ENCODE data around the gene ARAF.
A peak's percentile ranks its signal among the peaks of the same experiment; 100 is the strongest.
"Not testable (repeated sequence)": the region's sequence is repeated elsewhere in the genome, so short reads cannot be mapped to it uniquely, and the experiment has no call there.

ARAF gene

GRCh38 chrX:47560934-47561658 lies at the start of gene ARAF:
TSS of gene ARAF (plus strand) at chrX:47561205. CDS start at chrX:47562968, 1,763 bp downstream.
- DNase-seq (ENCODE audit: low read depth) = peak; percentile 80

- not testable (repeated sequence) for DNase-seq (ENCODE audit: low read depth)
These were observed 48.6 kb upstream of the ARAF start for GRCh38 chrX:47512383-47512782.

GRCh38 chrX:47513034-47513965 lies 47.7 kb upstream of the ARAF start:
- DNase-seq (ENCODE audit: low read depth) = peak; percentile 0

GRCh38 chrX:47514533-47515235 lies 46.3 kb upstream of the ARAF start:
- DNase-seq (ENCODE audit: low read depth) = no peak

- no peak for DNase-seq (ENCODE audit: low read depth)
These were observed 44.9 kb upstream of the ARAF start for GRCh38 chrX:47515941-47516665.

- no peak for DNase-seq (ENCODE audit: low read depth)
These were observed 42.9 kb upstream of the ARAF start for GRCh38 chrX:47518144-47518543.

GRCh38 chrX:47523297-47523696 lies 37.7 kb upstream of the ARAF start:
- peak; percentile 59 for DNase-seq (ENCODE audit: low read depth)

- no peak for DNase-seq (ENCODE audit: low read depth)
These were observed 37.3 kb upstream of the ARAF start for GRCh38 chrX:47523713-47524166.

GRCh38 chrX:47529548-47529947 lies 31.5 kb upstream of the ARAF start:
- DNase-seq (ENCODE audit: low read depth) = no peak

- no peak for DNase-seq (ENCODE audit: low read depth)
These were observed 31.0 kb upstream of the ARAF start for GRCh38 chrX:47530049-47530448.

- no peak for DNase-seq (ENCODE audit: low read depth)
These were observed 21.1 kb upstream of the ARAF start for GRCh38 chrX:47539860-47540259.

GRCh38 chrX:47540754-47541538 lies 20.1 kb upstream of the ARAF start:
- DNase-seq (ENCODE audit: low read depth) = no peak

- no peak for DNase-seq (ENCODE audit: low read depth)
These were observed 17.5 kb upstream of the ARAF start for GRCh38 chrX:47543496-47543895.

GRCh38 chrX:47556045-47556623 lies 4.9 kb upstream of the ARAF start:
- DNase-seq (ENCODE audit: low read depth) = peak; percentile 67

GRCh38 chrX:47558436-47558835 lies 2.6 kb upstream of the ARAF start:
- no peak for DNase-seq (ENCODE audit: low read depth)

- no peak for DNase-seq (ENCODE audit: low read depth)
These were observed 649 bp upstream of the ARAF start for GRCh38 chrX:47560179-47560933.

- no peak for DNase-seq (ENCODE audit: low read depth)
These were observed 700 bp downstream of the ARAF start for GRCh38 chrX:47561659-47562151.

- no peak for DNase-seq (ENCODE audit: low read depth)
These were observed 1.7 kb downstream of the ARAF start for GRCh38 chrX:47562615-47563243.

GRCh38 chrX:47563801-47564315 lies 2.9 kb downstream of the ARAF start:
- DNase-seq (ENCODE audit: low read depth) = no peak
